Esophagus muscularis mucosa (tissue), 4 donors: Measurements from ENCODE around the gene GPC5. TPM values are rescaled to one million over a fixed set of nuclear protein-coding genes. Genes with fewer than 3 reads are reported as not detected.

ENCODE experiments used
- DNase-seq: peaks from one replicate; pipeline ENCODE4 v3.0.0-alpha.2; 2017; ENCODE audit errors: extremely low spot score
- H3K27ac ChIP-seq, 4 donors: fragments of 200-600 bp; sonication (generic); replicated peaks in 1 of 4; 1 replicate in 3 of 4; 2 replicates in 1 of 4; pipeline ENCODE4 v1.5.1; 2016 to 2019; ENCODE audit warnings: mild to moderate bottlenecking in 1 of 4
- H3K27me3 ChIP-seq, 4 donors: fragments of 200-600 bp; sonication (generic); one replicate each; pipeline versions ENCODE4 v1.5.1 to v1.6.0; 2016 to 2019
- H3K36me3 ChIP-seq, 4 donors: fragments of 200-600 bp; sonication (generic); one replicate each; pipeline ENCODE4 v1.5.1; 2016 to 2019
- H3K4me1 ChIP-seq, 4 donors: fragments of 200-600 bp; sonication (generic); one replicate each; pipeline ENCODE4 v1.5.1; 2016 to 2019
- H3K4me3 ChIP-seq, 4 donors: fragments of 200-600 bp; sonication (generic); 1 replicate in 2 of 4; 2 replicates in 2 of 4; pipeline ENCODE4 v1.5.1; 2016 to 2019; ENCODE audit warnings: mild to moderate bottlenecking in 4 of 4, moderate library complexity in 1 of 4
- H3K9me3 ChIP-seq, 4 donors: fragments of 200-600 bp; sonication (generic); 1 replicate in 3 of 4; 2 replicates in 1 of 4; pipeline ENCODE4 v1.5.1; 2016 to 2019
- EP300 ChIP-seq: sonication (generic); formaldehyde crosslinking; IDR thresholded peaks from one replicate; pipeline ENCODE4 v1.6.1; 2017; ENCODE audit warnings: antibody characterized with exemption
- POLR2A ChIP-seq: fragments of 450-650 bp; IDR thresholded peaks from one replicate; pipeline ENCODE4 v1.6.1; 2017; ENCODE audit warnings: antibody characterized with exemption, moderate library complexity, mild to moderate bottlenecking, low read depth
- POLR2AphosphoS5 ChIP-seq, 2 donors: sonication (generic); formaldehyde crosslinking; IDR thresholded peaks; one replicate each; pipeline ENCODE4 v1.6.1; 2017; ENCODE audit warnings: antibody characterized with exemption in 2 of 2
- WGBS: methylation state at CpG from one replicate; pipeline ENCODE4 v1.1.5; 2018; 5-methylcytosine and 5-hydroxymethylcytosine counted together
- intact Hi-C: fragments of 100-400 bp; cut with DNase I; formaldehyde crosslinking; loops from one replicate; pipeline ENCODE4 v1.15.1; 2023
- total RNA-seq, 4 donors: library from RNA; depleted of rRNA; stranded (reverse); fragments of >200 nt; gene quantifications; one replicate each; pipeline versions ENCODE4 v1.1.0 to v1.2.1, GENCODE V29; 2016
- TF ChIP-seq, protein P1 (sequence below), 3 experiments: fragments of 200-600 bp in 2 of 3; fragments of 450-650 bp in 1 of 3; sonication (generic) in 2 of 3; IDR thresholded peaks; one replicate each; pipeline ENCODE4 v1.5.1; 2017 to 2019; ENCODE audit warnings: antibody characterized with exemption in 3 of 3, mild to moderate bottlenecking in 2 of 3, moderate library complexity in 1 of 3

GPC5 gene
- total RNA-seq, 4 donors from 2014 or later: 0.13 to 0.42 (median 0.33) TPM; not detected in 1

DNA sequence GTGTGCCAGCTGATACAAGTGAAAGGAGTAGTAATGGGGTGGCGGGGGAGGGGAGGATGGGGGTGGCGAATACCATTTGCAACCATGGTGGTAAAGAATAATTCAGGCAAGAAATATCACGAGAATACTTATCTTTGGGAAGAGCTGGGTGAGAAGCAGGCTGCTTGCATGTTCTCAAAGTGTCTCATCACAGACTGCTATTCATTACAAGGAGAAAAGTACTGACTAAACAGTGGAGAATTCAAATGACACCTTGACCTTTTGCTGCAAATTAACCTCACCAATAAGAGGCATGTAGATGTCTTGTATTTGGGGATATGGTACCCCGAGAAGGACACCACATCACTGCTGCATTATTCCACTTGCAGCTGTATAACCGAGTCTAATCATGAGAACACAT is 1242.5 kb downstream of the GPC5 start:
- TF ChIP-seq POLR2AphosphoS5 (IDR thresholded peaks at IDR 0.05): no peak
- TF ChIP-seq POLR2A: no peak
- TF ChIP-seq, protein P1, sequence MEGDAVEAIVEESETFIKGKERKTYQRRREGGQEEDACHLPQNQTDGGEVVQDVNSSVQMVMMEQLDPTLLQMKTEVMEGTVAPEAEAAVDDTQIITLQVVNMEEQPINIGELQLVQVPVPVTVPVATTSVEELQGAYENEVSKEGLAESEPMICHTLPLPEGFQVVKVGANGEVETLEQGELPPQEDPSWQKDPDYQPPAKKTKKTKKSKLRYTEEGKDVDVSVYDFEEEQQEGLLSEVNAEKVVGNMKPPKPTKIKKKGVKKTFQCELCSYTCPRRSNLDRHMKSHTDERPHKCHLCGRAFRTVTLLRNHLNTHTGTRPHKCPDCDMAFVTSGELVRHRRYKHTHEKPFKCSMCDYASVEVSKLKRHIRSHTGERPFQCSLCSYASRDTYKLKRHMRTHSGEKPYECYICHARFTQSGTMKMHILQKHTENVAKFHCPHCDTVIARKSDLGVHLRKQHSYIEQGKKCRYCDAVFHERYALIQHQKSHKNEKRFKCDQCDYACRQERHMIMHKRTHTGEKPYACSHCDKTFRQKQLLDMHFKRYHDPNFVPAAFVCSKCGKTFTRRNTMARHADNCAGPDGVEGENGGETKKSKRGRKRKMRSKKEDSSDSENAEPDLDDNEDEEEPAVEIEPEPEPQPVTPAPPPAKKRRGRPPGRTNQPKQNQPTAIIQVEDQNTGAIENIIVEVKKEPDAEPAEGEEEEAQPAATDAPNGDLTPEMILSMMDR (IDR thresholded peaks at IDR 0.05): no peak
- Histone ChIP-seq H3K27me3 (no peaks in the 10 kb centered on the region), H3K4me1 (no peaks in the 10 kb centered on the region), H3K9me3 (no peaks in the 10 kb centered on the region), H3K36me3 (no peaks in the 10 kb centered on the region), H3K4me3 (no peak overlapping the region), H3K27ac (no peak overlapping the region)
- DNase-seq: no peak
- 82% methylated on average over 5 of the region's 5 CpGs for WGBS
- intact Hi-C loops: no loop called here

DNA sequence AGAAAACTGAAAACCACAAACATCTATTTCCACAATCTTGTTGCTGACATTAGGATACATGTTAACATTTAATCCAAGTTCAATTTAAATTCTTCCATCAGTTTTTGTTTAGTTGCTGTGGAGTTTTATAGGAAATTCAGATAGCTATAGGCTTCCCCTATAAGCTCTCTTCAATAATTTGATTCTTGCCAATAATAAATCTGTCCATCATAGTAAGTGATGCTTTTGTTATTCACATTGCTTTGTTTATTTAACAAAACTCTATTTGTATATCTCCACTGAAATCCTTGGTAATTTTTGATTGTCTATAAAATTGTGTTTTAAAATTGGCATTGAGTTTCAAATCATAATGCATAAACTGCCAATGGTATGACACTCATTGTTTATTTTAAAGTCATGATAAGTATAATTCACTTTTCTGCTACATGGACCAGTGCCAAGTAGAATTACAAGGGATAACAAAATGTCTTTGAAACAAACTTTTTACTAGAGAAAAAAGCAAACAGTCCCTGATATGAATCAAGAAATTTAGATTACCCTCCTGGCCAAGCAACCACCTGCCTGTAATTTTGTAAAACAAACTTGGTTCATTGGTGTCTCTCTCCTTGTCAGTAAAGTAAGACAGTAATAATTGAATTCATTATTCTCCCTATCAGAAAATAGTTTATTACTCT is 1250.9 kb downstream of the GPC5 start:
- H3K9me3 ChIP-seq: no peaks in the 10 kb centered on the region
- TF ChIP-seq POLR2A (no peak), EP300 (no peak), POLR2AphosphoS5 (IDR thresholded peaks at IDR 0.05) (no peak)
- TF ChIP-seq, protein P1 (IDR thresholded peaks at IDR 0.05): no peak
- H3K4me1 ChIP-seq: no peaks in the 10 kb centered on the region
- intact Hi-C loops: no loop called here
- H3K27me3 ChIP-seq: no peaks in the 10 kb centered on the region
- no peaks in the 10 kb centered on the region for H3K36me3 ChIP-seq
- H3K27ac ChIP-seq: no peak overlapping the region
- DNase-seq: no peak
- H3K4me3 ChIP-seq: no peak overlapping the region

DNA sequence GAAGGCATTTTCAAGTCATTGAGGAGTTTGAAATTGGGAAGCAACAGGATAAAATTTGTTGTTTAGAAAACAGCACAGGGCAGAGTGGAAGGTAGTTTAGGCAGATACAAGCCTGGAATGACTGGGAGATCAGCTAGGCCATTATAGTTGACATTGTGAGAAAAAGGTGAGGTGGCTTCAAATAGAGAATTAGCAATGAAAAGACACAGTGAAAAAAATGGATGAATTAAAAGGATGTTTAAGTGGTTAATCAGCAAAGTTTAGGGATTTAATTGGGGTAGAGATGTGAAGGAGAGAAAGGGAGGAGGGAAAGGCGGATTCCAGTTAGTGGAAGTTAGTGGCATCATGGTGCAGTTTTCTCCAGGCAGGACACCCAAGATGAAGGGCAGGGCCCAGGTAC is 1257.7 kb downstream of the GPC5 start:
- TF ChIP-seq POLR2AphosphoS5 (IDR thresholded peaks at IDR 0.05) (no peak), EP300 (no peak), POLR2A (no peak)
- TF ChIP-seq, protein P1 (IDR thresholded peaks at IDR 0.05): no peak
- Histone ChIP-seq H3K9me3 (no peaks in the 10 kb centered on the region), H3K4me3 (no peak overlapping the region), H3K4me1 (no peaks in the 10 kb centered on the region), H3K27ac (no peak overlapping the region), H3K27me3 (no peaks in the 10 kb centered on the region), H3K36me3 (no peaks in the 10 kb centered on the region)
- intact Hi-C loops: no loop called here
- 94% methylated on average over 1 of the region's 1 CpG for WGBS
- DNase-seq: no peak

DNA sequence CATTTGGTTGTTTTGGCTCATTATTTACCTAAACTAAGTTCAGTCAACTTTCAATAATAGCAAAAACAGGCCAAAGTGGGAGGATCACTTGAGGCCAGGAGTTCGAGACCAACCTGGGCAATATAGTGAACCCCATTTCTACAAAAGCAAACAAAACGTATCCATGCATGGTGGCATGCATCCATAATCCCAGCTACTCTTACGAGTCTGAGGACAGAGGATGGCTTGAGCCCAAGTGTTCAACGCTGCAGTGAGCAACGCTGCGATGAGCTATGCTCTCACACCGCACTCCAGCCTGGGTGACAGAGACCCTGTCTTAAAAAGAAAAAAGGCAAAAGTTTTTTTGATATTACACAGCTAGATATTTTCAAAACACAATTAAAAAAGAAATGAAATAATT is 1258.2 kb downstream of the GPC5 start:
- Histone ChIP-seq H3K27ac (no peak overlapping the region), H3K4me1 (no peaks in the 10 kb centered on the region), H3K27me3 (no peaks in the 10 kb centered on the region), H3K36me3 (no peaks in the 10 kb centered on the region), H3K9me3 (no peaks in the 10 kb centered on the region), H3K4me3 (no peak overlapping the region)
- DNase-seq: no peak
- TF ChIP-seq, protein P1 (IDR thresholded peaks at IDR 0.05): no peak
- TF ChIP-seq EP300 (no peak), POLR2AphosphoS5 (IDR thresholded peaks at IDR 0.05) (no peak), POLR2A (no peak)
- intact Hi-C loops: no loop called here
- 93% methylated on average over 7 of the region's 7 CpGs for WGBS

DNA sequence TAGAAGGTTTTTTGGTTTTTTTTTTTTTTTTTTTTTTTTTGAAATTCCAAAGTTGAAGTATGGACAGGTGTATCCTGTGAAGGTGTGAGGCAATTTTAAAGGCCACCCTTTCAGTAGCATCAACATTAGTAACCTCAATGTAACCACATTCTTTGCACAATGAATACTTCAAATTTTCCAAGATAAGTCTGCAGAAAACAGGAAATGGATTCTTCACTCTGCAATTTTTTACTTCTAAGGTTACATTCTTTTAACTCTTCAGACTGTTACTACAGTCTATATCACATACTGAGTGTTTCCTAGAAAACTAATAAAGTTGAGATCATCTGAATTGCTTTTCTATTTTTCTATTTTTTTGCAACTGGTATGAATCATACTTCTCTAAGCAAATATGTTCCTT is 1259.1 kb downstream of the GPC5 start:
- Histone ChIP-seq H3K27ac (no peak overlapping the region), H3K4me3 (no peak overlapping the region), H3K36me3 (no peaks in the 10 kb centered on the region), H3K27me3 (no peaks in the 10 kb centered on the region), H3K9me3 (no peaks in the 10 kb centered on the region), H3K4me1 (no peaks in the 10 kb centered on the region)
- intact Hi-C loops: no loop called here
- TF ChIP-seq POLR2AphosphoS5 (IDR thresholded peaks at IDR 0.05) (no peak), EP300 (no peak), POLR2A (no peak)
- TF ChIP-seq, protein P1 (IDR thresholded peaks at IDR 0.05): no peak
- DNase-seq: no peak
